Kidney capillary endothelial cell (primary cell): ENCODE data around the gene PCDHGA12.
"Not testable (repeated sequence)": the region's sequence is repeated elsewhere in the genome, so short reads cannot be mapped to it uniquely, and the experiment has no call there.

Source experiments
- DNase-seq: peaks from one replicate; pipeline ENCODE4 v3.0.0-alpha.2; 2018; ENCODE audit warnings: low spot score

Gene PCDHGA12

GRCh38 chr5:141430332-141431113 is at the start of gene PCDHGA12:
Gene PCDHGA12 (plus strand): TSS chr5:141430507. CDS start chr5:141430760, 253 bp downstream.
- DNase-seq, result peak; percentile 83

- DNase-seq, result no peak
Measured at GRCh38 chr5:141382469-141383294, 47.6 kb upstream of the PCDHGA12 start, which contains the start of gene PCDHGA7. Gene PCDHGA7 (plus strand): TSS chr5:141382742. CDS start chr5:141382900, 158 bp downstream.

DNA sequence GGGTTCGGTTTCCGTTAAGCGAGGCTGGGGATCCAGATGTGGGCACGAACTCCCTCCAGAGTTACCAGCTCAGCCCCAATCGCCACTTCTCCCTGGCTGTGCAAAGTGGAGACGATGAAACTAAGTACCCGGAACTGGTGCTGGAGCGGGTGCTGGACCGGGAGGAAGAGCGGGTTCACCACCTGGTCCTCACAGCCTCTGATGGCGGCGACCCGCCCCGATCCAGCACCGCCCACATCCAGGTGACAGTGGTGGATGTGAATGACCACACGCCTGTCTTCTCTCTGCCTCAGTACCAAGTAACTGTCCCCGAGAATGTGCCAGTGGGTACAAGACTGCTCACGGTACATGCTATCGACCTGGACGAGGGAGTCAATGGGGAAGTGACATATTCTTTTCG is 47.0 kb upstream of the PCDHGA12 start:
- DNase-seq, result no peak

DNA sequence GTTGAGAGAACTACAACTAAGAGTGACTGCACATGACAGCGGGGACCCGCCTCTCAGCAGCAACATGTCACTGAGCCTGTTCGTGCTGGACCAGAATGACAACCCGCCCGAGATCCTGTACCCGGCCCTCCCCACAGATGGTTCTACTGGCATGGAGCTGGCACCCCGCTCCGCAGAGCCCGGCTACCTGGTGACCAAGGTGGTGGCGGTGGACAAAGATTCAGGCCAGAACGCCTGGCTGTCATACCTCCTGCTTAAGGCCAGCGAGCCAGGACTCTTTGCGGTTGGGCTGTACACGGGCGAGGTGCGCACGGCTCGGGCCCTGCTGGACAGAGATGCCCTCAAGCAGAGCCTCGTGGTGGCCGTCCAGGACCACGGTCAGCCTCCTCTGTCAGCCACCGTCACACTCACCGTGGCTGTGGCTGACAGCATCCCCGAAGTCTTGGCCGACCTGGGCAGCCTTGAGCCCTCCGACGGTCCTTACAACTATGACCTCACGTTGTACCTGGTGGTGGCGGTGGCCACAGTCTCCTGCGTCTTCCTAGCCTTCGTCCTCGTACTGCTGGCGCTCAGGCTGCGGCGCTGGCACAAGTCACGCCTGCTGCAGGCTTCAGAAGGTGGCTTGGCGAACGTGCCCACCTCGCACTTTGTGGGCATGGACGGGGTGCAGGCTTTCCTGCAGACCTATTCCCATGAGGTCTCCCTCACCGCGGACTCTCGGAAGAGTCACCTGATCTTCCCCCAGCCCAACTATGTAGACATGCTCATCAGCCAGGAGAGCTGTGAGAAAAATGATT is 45.6 kb upstream of the PCDHGA12 start:
- DNase-seq, result no peak

- DNase-seq, result not testable (repeated sequence)
Measured at GRCh38 chr5:141387557-141388311, 42.6 kb upstream of the PCDHGA12 start, which contains the start of gene PCDHGB4. Gene PCDHGB4 (plus strand): TSS chr5:141387698. CDS start chr5:141387885, 187 bp downstream.

DNA sequence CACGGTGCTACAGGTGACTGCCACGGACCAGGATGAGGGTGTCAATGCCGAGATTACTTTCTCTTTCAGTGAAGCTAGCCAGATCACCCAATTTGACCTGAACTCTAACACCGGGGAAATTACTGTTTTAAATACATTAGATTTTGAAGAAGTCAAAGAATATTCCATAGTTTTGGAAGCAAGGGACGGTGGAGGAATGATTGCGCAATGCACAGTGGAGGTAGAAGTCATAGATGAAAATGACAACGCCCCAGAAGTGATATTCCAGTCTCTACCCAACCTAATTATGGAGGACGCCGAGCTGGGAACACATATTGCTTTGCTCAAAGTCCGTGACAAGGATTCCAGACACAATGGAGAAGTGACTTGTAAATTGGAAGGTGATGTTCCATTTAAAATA is 41.6 kb upstream of the PCDHGA12 start:
- DNase-seq, result no peak

DNA sequence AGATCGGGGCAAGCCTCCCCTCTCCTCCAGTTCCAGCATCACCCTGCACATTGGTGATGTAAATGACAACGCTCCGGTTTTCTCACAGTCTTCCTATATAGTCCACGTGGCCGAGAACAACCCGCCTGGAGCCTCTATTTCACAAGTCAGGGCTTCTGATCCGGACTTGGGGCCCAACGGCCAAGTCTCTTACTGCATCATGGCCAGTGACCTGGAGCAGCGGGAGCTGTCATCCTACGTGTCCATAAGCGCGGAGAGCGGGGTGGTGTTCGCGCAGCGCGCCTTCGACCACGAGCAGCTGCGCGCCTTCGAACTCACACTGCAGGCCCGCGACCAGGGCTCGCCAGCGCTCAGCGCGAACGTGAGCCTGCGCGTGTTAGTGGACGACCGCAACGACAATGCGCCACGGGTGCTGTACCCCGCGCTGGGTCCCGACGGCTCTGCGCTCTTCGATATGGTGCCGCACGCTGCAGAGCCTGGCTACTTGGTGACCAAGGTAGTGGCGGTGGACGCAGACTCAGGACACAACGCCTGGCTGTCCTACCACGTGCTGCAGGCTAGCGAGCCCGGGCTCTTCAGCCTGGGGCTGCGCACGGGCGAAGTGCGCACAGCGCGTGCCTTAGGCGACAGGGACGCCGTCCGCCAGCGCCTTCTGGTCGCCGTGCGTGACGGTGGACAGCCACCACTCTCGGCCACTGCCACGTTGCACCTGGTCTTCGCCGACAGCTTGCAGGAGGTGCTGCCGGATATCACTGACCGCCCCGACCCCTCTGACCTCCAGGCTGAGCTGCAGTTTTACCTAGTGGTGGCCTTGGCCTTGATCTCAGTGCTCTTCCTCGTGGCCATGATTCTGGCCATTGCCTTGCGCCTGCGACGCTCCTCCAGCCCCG is 40.9 kb upstream of the PCDHGA12 start:
- DNase-seq, result no peak

GRCh38 chr5:141392429-141393198 is 37.7 kb upstream of the PCDHGA12 start, which contains the start of gene PCDHGA8:
Gene PCDHGA8 (plus strand): TSS chr5:141392633. CDS start chr5:141392814, 181 bp downstream.
- DNase-seq, result no peak

- no peak for DNase-seq
Measured at GRCh38 chr5:141393267-141393666, 37.0 kb upstream of the PCDHGA12 start.

DNA sequence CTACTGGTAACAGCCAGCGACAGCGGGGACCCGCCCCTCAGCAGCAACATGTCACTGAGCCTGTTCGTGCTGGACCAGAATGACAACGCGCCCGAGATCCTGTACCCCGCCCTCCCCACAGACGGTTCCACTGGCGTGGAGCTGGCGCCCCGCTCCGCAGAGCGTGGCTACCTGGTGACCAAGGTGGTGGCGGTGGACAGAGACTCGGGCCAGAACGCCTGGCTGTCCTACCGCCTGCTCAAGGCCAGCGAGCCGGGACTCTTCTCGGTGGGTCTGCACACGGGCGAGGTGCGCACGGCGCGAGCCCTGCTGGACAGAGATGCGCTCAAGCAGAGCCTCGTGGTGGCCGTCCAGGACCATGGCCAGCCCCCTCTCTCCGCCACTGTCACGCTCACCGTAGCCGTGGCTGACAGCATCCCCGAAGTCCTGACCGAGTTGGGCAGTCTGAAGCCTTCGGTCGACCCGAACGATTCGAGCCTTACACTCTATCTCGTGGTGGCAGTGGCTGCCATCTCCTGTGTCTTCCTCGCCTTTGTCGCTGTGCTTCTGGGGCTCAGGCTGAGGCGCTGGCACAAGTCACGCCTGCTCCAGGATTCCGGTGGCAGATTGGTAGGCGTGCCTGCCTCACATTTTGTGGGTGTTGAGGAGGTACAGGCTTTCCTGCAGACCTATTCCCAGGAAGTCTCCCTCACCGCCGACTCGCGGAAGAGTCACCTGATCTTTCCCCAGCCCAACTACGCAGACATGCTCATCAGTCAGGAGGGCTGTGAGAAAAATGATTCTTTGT is 35.7 kb upstream of the PCDHGA12 start:
- not testable (repeated sequence) for DNase-seq

GRCh38 chr5:141397756-141398551 is 32.4 kb upstream of the PCDHGA12 start, which contains the start of gene PCDHGB5:
Gene PCDHGB5 (plus strand): TSS chr5:141397947. CDS start chr5:141398128, 181 bp downstream.
- not testable (repeated sequence) for DNase-seq

DNA sequence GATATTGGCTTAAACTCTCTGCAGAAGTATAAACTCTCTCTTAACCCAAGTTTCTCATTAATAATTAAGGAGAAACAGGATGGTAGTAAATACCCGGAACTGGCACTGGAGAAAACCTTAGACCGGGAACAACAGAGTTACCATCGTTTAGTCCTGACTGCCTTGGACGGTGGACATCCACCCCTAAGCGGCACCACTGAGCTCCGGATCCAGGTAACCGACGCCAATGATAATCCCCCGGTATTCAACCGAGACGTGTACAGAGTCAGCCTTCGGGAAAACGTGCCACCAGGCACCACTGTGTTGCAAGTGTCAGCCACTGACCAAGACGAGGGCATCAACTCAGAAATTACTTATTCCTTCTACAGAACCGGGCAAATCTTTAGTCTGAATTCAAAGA is 31.7 kb upstream of the PCDHGA12 start:
- no peak for DNase-seq

GRCh38 chr5:141399555-141400258 is 30.6 kb upstream of the PCDHGA12 start:
- no peak for DNase-seq

DNA sequence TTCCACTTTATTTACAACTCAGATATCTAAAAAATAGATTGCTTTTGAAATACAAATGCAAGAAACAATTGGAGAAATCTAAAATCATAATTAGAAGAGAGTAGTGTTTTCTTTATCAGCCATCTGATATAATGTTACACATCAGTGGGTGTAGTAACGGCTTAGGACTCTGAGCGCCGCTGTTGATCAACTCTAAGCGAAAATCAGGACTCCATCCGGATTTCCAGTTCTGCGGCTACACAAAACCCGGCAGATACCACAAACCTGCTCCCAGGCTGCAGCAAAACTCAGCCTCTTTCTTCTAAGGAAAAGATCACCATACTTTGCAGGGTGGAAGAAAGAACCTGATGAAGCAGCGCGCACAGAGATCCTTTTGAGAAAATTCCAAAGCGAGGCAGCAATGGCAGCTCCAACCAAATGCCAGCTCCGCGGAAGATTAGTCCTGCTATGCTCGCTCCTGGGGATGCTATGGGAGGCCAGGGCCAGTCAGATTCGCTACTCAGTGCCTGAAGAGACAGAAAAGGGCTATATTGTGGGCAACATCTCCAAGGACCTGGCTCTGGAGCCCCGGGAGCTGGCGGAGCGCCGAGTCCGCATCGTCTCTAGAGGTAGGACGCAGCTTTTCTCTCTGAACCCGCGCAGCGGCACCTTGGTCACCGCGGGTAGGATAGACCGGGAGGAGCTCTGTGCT is 27.6 kb upstream of the PCDHGA12 start, which contains the start of gene PCDHGA9:
TSS of gene PCDHGA9 (plus strand) at position 226 of the 691 bp plus-strand sequence. CDS start at position 401, 175 bp downstream.
- no peak for DNase-seq

DNA sequence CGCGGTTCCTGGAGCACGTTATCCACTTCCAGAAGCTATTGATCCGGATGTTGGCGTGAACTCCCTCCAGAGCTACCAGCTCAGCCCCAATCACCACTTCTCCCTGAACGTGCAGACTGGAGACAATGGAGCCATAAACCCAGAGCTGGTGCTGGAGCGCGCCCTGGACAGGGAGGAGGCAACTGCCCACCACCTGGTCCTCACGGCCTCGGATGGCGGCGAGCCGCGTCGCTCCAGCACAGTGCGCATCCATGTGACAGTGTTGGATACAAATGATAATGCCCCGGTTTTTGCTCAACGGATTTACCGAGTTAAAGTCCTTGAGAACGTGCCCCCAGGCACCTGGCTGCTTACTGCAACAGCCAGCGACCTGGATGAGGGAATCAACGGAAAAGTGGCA is 26.9 kb upstream of the PCDHGA12 start:
- DNase-seq, result no peak
